GM13976 (cell line): ENCODE results near the gene NPY1R.

Experiments
- DNase-seq: peaks from one replicate; pipeline ENCODE4 v3.0.0; 2012; ENCODE audit warnings: low spot score
- in situ Hi-C: fragments of 300-500 bp; cut with MboI; formaldehyde crosslinking; loops from one replicate; pipeline ENCODE4 v1.12.0; 2022; ENCODE audit warnings: low sequenced_read_pairs, mixed read lengths, inconsistent platforms; ENCODE audit not compliant: unreplicated experiment
- TF ChIP-seq, protein P1 (sequence below): IDR thresholded peaks from 2 replicates; pipeline ENCODE4 v1.5.1; 2012; ENCODE audit warnings: borderline replicate concordance, mild to moderate bottlenecking; ENCODE audit not compliant: insufficient read depth; ENCODE audit errors: extremely low read depth, missing control alignments, control extremely low read depth

NPY1R gene

DNA sequence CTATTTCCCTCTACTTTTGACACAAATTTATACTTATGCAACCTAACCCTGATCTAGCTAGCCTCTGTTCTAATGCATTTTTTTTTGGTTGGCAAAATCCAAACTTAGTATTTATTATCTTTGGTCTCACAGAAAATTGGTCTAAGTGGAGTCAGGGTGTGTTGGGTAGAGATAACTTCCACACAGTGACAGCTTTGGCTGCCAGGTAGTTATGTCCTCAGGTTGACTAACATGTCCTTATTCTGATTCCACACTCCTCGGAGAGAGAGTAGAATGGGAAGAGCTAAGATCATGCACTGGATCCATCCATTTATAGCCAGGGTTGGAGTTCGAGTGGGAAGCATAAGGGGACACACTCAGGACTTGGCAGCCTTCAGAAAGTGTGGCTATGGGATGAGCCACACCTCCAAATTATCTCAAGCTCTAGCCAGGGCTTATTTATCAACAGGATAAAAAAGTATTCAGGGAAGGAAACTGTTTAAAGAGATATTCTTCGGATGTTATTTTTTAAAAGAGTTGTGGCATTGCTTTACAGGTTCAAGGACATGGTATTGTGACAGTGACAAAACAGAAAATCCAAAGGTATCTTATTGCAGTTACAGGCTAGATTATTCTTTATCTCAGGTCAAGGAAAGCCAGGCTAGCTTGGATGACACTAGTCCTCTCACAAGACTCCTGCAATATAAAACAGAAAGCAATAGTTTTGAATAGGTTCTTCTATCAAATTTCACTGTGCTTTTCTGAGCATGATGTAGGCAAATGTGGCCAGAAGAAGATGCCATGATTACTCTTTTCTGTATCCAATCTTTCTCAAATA, 51.5 kb downstream of the NPY1R start:
- in situ Hi-C loops: no loop called here
- DNase-seq: no peak
- TF ChIP-seq, protein P1, sequence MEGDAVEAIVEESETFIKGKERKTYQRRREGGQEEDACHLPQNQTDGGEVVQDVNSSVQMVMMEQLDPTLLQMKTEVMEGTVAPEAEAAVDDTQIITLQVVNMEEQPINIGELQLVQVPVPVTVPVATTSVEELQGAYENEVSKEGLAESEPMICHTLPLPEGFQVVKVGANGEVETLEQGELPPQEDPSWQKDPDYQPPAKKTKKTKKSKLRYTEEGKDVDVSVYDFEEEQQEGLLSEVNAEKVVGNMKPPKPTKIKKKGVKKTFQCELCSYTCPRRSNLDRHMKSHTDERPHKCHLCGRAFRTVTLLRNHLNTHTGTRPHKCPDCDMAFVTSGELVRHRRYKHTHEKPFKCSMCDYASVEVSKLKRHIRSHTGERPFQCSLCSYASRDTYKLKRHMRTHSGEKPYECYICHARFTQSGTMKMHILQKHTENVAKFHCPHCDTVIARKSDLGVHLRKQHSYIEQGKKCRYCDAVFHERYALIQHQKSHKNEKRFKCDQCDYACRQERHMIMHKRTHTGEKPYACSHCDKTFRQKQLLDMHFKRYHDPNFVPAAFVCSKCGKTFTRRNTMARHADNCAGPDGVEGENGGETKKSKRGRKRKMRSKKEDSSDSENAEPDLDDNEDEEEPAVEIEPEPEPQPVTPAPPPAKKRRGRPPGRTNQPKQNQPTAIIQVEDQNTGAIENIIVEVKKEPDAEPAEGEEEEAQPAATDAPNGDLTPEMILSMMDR: no peak

DNA sequence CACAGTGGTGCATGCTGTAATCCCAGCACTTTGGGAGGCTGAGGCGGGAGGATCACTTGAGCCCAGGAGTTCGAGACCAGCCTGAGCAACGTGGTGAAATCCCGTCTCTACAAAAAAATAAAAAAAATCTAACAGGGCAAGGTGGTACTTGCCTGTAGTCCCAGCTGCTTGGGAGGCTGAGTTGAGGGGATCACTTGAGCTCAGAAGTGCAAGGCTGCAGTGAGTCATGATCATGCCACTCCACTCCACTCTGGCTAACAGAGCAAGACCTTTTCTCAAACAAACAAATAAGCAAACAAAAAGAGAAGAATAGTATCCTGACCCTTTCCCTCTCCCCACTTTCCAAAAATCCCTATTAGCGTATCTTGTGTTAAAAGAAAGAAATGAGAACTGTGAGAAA, 52.7 kb downstream of the NPY1R start:
- in situ Hi-C loops: no loop called here
- TF ChIP-seq, protein P1: no peak
- no peak for DNase-seq

DNA sequence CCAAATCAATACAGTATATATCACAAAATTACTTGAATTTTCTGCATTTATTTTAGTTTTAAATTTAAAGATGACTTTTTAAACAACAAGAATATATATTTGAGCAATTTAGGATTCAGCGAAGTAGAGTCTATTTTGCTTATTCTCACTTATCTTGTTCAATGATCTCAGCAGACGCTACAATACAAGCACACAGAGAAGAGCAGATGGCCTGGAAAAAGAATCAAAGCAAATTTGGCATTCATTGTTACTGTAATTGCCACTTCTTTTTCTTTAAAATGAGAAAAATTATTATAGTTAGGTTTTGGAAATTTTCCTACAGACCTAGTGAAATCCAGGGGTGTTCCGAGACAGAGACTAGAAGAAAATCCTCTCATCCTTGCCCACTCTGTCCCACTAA, 57.5 kb downstream of the NPY1R start:
- in situ Hi-C loops: no loop called here
- DNase-seq: no peak
- TF ChIP-seq, protein P1: no peak
